T follicular helper cell (primary cell): Measurements from ENCODE around the gene LRRC4C.
"Not testable (repeated sequence)": the region's sequence is repeated elsewhere in the genome, so short reads cannot be mapped to it uniquely, and the experiment has no call there.

Source experiments
- DNase-seq: peaks from one replicate; pipeline ENCODE4 v3.0.0-alpha.2; 2020; ENCODE audit warnings: low read depth

Gene LRRC4C

GRCh38 chr11:40168414-40168813 is 1291.0 kb downstream of the LRRC4C start:
- no peak for DNase-seq

- not testable (repeated sequence) for DNase-seq
Measured at GRCh38 chr11:40167805-40168204, 1291.6 kb downstream of the LRRC4C start.

- DNase-seq, result no peak
Measured at GRCh38 chr11:40166892-40167291, 1292.6 kb downstream of the LRRC4C start.

- DNase-seq, result no peak
Measured at GRCh38 chr11:40162901-40163883, 1296.3 kb downstream of the LRRC4C start.

- DNase-seq, result no peak
Measured at GRCh38 chr11:40161854-40162410, 1297.5 kb downstream of the LRRC4C start.

- DNase-seq, result no peak
Measured at GRCh38 chr11:40160418-40160817, 1299.0 kb downstream of the LRRC4C start.

- no peak for DNase-seq
Measured at GRCh38 chr11:40149721-40150120, 1309.7 kb downstream of the LRRC4C start.

GRCh38 chr11:40140560-40140959 is 1318.9 kb downstream of the LRRC4C start:
- DNase-seq, result no peak

- DNase-seq, result no peak
Measured at GRCh38 chr11:40139536-40139935, 1319.9 kb downstream of the LRRC4C start.

GRCh38 chr11:40139066-40139465 is 1320.4 kb downstream of the LRRC4C start:
- no peak for DNase-seq

- DNase-seq, result no peak
Measured at GRCh38 chr11:40134820-40135570, 1324.5 kb downstream of the LRRC4C start.

- no peak for DNase-seq
Measured at GRCh38 chr11:40133498-40133897, 1326.0 kb downstream of the LRRC4C start.

GRCh38 chr11:40132912-40133311 is 1326.5 kb downstream of the LRRC4C start:
- DNase-seq, result no peak

- no peak for DNase-seq
Measured at GRCh38 chr11:40130427-40130826, 1329.0 kb downstream of the LRRC4C start.

- no peak for DNase-seq
Measured at GRCh38 chr11:40129266-40129665, 1330.2 kb downstream of the LRRC4C start.

GRCh38 chr11:40125054-40125453 is 1334.4 kb downstream of the LRRC4C start:
- no peak for DNase-seq

- no peak for DNase-seq
Measured at GRCh38 chr11:40119661-40120060, 1339.8 kb downstream of the LRRC4C start.

- no peak for DNase-seq
Measured at GRCh38 chr11:40118780-40119179, 1340.7 kb downstream of the LRRC4C start.

- no peak for DNase-seq
Measured at GRCh38 chr11:40118026-40118425, 1341.4 kb downstream of the LRRC4C start.

GRCh38 chr11:40104941-40105550 is 1354.4 kb downstream of the LRRC4C start:
- DNase-seq, result no peak

- no peak for DNase-seq
Measured at GRCh38 chr11:40100781-40101180, 1358.7 kb downstream of the LRRC4C start.

- no peak for DNase-seq
Measured at GRCh38 chr11:40100162-40100553, 1359.3 kb downstream of the LRRC4C start.
